Measurements from ENCODE around the gene NPFFR1. TPM values are rescaled to one million over a fixed set of nuclear protein-coding genes. Genes with fewer than 3 reads are reported as not detected.

NPFFR1 gene
- total RNA-seq, 1 experiment from 2014 or later: 0.05 TPM

DNA sequence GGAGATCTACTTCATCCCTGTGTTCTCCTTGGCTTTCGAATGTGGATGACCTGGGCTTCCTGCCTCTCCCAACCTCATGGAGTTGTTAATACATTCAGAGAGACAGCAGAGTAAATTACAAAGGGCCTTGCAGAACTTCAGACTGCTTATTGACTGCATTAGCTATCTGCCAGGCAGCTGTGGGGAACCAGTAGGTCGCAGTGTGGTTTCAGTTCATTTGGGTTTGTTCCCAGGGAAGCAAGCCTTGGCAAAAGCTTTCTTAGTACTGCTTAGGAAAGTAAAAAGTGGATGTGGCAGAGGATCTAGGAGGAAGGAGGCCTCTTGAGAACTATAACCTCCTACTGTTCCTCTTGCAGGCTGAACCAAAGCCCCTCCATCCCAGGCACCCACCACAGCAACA is 9.2 kb downstream of the NPFFR1 start:
- ATAC-seq (no peak), DNase-seq (ENCODE audit: low read depth, low spot score) (no peak)
- H3K4me3 ChIP-seq (ENCODE audit: low read depth in 2 of 2, low read length in 2 of 2): no peak overlapping the region
- H3K27me3 ChIP-seq (ENCODE audit: control insufficient read depth, insufficient read depth, low read length): no peaks in the 10 kb centered on the region
- CTCF ChIA-PET: interaction anchor here (1.2 kb wide), 1 partner anchor 9 kb away, joined by 3 read pairs; no protein-coding TSS in a partner anchor
- in situ Hi-C loops (cut with HindIII; ENCODE audit: low pct_unique_long_range_greater_than_20kb, low sequenced_read_pairs): no loop called here
- no peak overlapping the region for H3K27ac ChIP-seq (ENCODE audit: low read length)
- H3K36me3 ChIP-seq (ENCODE audit: control insufficient read depth, insufficient read depth, low read length): no peaks in the 10 kb centered on the region
- no TSS peak for BruUV-seq (replicated peaks)
- H3K4me1 ChIP-seq (ENCODE audit: control insufficient read depth, insufficient read depth, low read length): no peaks in the 10 kb centered on the region
- intact Hi-C loops (cut with micrococcal nuclease; ENCODE audit: unreplicated experiment): no loop called here
- TF ChIP-seq, protein P1, sequence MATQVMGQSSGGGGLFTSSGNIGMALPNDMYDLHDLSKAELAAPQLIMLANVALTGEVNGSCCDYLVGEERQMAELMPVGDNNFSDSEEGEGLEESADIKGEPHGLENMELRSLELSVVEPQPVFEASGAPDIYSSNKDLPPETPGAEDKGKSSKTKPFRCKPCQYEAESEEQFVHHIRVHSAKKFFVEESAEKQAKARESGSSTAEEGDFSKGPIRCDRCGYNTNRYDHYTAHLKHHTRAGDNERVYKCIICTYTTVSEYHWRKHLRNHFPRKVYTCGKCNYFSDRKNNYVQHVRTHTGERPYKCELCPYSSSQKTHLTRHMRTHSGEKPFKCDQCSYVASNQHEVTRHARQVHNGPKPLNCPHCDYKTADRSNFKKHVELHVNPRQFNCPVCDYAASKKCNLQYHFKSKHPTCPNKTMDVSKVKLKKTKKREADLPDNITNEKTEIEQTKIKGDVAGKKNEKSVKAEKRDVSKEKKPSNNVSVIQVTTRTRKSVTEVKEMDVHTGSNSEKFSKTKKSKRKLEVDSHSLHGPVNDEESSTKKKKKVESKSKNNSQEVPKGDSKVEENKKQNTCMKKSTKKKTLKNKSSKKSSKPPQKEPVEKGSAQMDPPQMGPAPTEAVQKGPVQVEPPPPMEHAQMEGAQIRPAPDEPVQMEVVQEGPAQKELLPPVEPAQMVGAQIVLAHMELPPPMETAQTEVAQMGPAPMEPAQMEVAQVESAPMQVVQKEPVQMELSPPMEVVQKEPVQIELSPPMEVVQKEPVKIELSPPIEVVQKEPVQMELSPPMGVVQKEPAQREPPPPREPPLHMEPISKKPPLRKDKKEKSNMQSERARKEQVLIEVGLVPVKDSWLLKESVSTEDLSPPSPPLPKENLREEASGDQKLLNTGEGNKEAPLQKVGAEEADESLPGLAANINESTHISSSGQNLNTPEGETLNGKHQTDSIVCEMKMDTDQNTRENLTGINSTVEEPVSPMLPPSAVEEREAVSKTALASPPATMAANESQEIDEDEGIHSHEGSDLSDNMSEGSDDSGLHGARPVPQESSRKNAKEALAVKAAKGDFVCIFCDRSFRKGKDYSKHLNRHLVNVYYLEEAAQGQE (IDR thresholded peaks at IDR 0.05; ENCODE audit: insufficient read depth in 1 of 2, low read depth in 2 of 2, low read length in 1 of 2): no peak
- TF ChIP-seq CTCF (IDR thresholded peaks at IDR 0.05) (no peak), TCF7L2 (IDR thresholded peaks at IDR 0.05; ENCODE audit: low read depth, low read length) (no peak), POLR2AphosphoS5 (IDR thresholded peaks at IDR 0.05; ENCODE audit: low read depth, low read length) (no peak), SIN3A (IDR thresholded peaks at IDR 0.05; ENCODE audit: borderline replicate concordance, insufficient read depth, low read depth, low read length) (no peak)
- peaks cover 4% of the 10 kb centered on the region; the same call in 1 of the 2 replicates for H3K9me3 ChIP-seq (ENCODE audit: control insufficient read depth, insufficient read depth, low read depth, low read length)
- POLR2A ChIA-PET: no interaction called here

DNA sequence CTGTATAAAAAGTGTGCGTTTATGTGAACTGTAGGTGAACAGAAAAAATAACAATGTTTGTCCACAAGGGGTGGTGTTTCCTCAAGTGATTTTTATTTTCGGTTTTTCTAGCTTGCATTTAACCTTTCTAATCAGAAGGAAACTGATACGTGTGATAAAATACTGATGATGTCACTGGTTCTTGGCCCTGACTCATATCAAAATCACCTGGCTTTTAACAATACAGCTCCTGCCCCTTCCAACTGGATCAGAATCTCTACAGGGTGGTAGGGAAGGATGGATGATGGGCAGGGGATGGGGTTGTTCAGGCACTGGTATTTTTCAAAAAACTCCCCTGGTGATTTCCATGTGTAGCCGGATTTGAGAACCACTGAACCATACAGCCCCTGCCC is 10.9 kb downstream of the NPFFR1 start:
- H3K27me3 ChIP-seq (ENCODE audit: control insufficient read depth, insufficient read depth, low read length): no peaks in the 10 kb centered on the region
- H3K4me3 ChIP-seq (ENCODE audit: low read depth in 2 of 2, low read length in 2 of 2): no peak overlapping the region
- in situ Hi-C loops (cut with HindIII; ENCODE audit: low pct_unique_long_range_greater_than_20kb, low sequenced_read_pairs) (no loop called here), intact Hi-C loops (cut with micrococcal nuclease; ENCODE audit: unreplicated experiment) (no loop called here)
- DNase-seq (ENCODE audit: low read depth, low spot score) (no peak), ATAC-seq (0 out of 2 replicates have a peak, but pooled peaks have one; percentile 67)
- CTCF ChIA-PET: interaction anchor here (0.8 kb wide), 1 partner anchor 113 kb away, joined by 3 read pairs; no protein-coding TSS in a partner anchor
- no peaks in the 10 kb centered on the region for H3K4me1 ChIP-seq (ENCODE audit: control insufficient read depth, insufficient read depth, low read length)
- BruUV-seq (replicated peaks): no TSS peak
- TF ChIP-seq TCF7L2 (IDR thresholded peaks at IDR 0.05; ENCODE audit: low read depth, low read length) (no peak), CTCF (IDR thresholded peaks at IDR 0.05) (peak; percentile 64)
- H3K9me3 ChIP-seq (ENCODE audit: control insufficient read depth, insufficient read depth, low read depth, low read length): peaks cover 4% of the 10 kb centered on the region; the same call in 1 of the 2 replicates
- H3K36me3 ChIP-seq (ENCODE audit: control insufficient read depth, insufficient read depth, low read length): no peaks in the 10 kb centered on the region
- no peak overlapping the region for H3K27ac ChIP-seq (ENCODE audit: low read length)
- POLR2A ChIA-PET: no interaction called here

All from Panc1 (cell line).